Colon (tissue), 2 donors: ENCODE measurements around the gene MKX.

ENCODE experiments used
- FAIRE-seq: peaks from 2 replicates; lab custom pipeline; 2012; peaks lifted over from hg19 to GRCh38; lab: Jason Lieb, UNC
- donor health status: control.
- donor health status: control.

MKX gene

GRCh38 chr10:27745732-27746396 is at the start of gene MKX:
TSS of gene MKX (minus strand) at chr10:27745819. CDS start at chr10:27743415, 2,404 bp downstream.
- FAIRE-seq, result no peak

- FAIRE-seq, result no peak
These were observed 48.5 kb upstream of the MKX start for GRCh38 chr10:27794157-27794556.

- FAIRE-seq, result no peak
These were observed 46.6 kb upstream of the MKX start for GRCh38 chr10:27792216-27792615.

GRCh38 chr10:27784272-27784671 is 38.7 kb upstream of the MKX start:
- no peak for FAIRE-seq

GRCh38 chr10:27783660-27784059 is 38.0 kb upstream of the MKX start:
- FAIRE-seq, result no peak

- FAIRE-seq, result no peak
These were observed 33.9 kb upstream of the MKX start for GRCh38 chr10:27779462-27780015.

- FAIRE-seq, result no peak
These were observed 29.2 kb upstream of the MKX start for GRCh38 chr10:27774831-27775230.

- no peak for FAIRE-seq
These were observed 25.6 kb upstream of the MKX start for GRCh38 chr10:27771231-27771630.

- no peak for FAIRE-seq
These were observed 24.6 kb upstream of the MKX start for GRCh38 chr10:27770181-27770580.

GRCh38 chr10:27760867-27761266 is 15.2 kb upstream of the MKX start:
- no peak for FAIRE-seq

GRCh38 chr10:27759483-27760272 is 14.1 kb upstream of the MKX start:
- FAIRE-seq, result no peak

GRCh38 chr10:27752673-27753237 is 7.1 kb upstream of the MKX start:
- no peak for FAIRE-seq

- no peak for FAIRE-seq
These were observed 3.0 kb upstream of the MKX start for GRCh38 chr10:27748601-27749000.

GRCh38 chr10:27747096-27747451 is 1.5 kb upstream of the MKX start:
- FAIRE-seq, result no peak

- no peak for FAIRE-seq
These were observed 927 bp upstream of the MKX start for GRCh38 chr10:27746397-27747095.

- no peak for FAIRE-seq
These were observed 552 bp downstream of the MKX start for GRCh38 chr10:27744802-27745731.

GRCh38 chr10:27743877-27744801 is 1.5 kb downstream of the MKX start:
- no peak for FAIRE-seq

- FAIRE-seq, result no peak
These were observed 2.4 kb downstream of the MKX start for GRCh38 chr10:27743012-27743876.
